ENCODE data around the gene RYR1. TPM values are rescaled to one million over a fixed set of nuclear protein-coding genes. Genes with fewer than 3 reads are reported as not detected.

RYR1 gene
- polyA plus RNA-seq, 1 of the 3 experiments (the other 2 are of a cell fraction): under 0.01 TPM

GRCh38 chr19:38614289-38614688 is 180.8 kb downstream of the RYR1 start:
- Histone ChIP-seq H3F3A (replicated peaks; ENCODE audit: insufficient read depth) (no peaks in the 10 kb centered on the region), H3K9me2 (no peaks in the 10 kb centered on the region), H3K9me3 (no peaks in the 10 kb centered on the region), H3K4me2 (no peak overlapping the region), H4K20me1 (ENCODE audit: insufficient read depth) (no peaks in the 10 kb centered on the region), H3K4me3 (ENCODE audit: low read depth in 2 of 2, low read length in 1 of 2) (no peak overlapping the region), H3K9ac (no peak overlapping the region), H2AFZ (ENCODE audit: low read depth) (no peak overlapping the region), H3K27me3 (ENCODE audit: insufficient read depth) (no peaks in the 10 kb centered on the region), H3K4me1 (ENCODE audit: control insufficient read depth in 1 of 2, insufficient read depth in 2 of 2, low read depth in 1 of 2, low read length in 1 of 2) (peaks cover 0 to 9% of the 10 kb centered on the region in 2 experiments; a peak in 1 of 4 replicates), H3K27ac (ENCODE audit: low read depth in 2 of 2, low read length in 1 of 2) (no peak overlapping the region), H3K36me3 (replicated peaks in 1 of 2; ENCODE audit: control insufficient read depth in 1 of 2, insufficient read depth in 2 of 2, low read length in 1 of 2) (no peaks in the 10 kb centered on the region), H3K79me2 (ENCODE audit: insufficient read depth) (peaks cover 4% of the 10 kb centered on the region)
- ChIA-PET CTCF (interaction anchor here (1.3 kb wide), 1 partner anchor 20 kb away, joined by 4 read pairs; no protein-coding TSS in a partner anchor), POLR2A (no interaction called here)
- 91% methylated on average over 1 of the region's 3 CpGs for WGBS (ENCODE audit: low lambda C conversion rate)
- TF ChIP-seq MAX (IDR thresholded peaks at IDR 0.05; ENCODE audit: low read depth) (no peak), POLR2AphosphoS5 (IDR thresholded peaks at IDR 0.05; ENCODE audit: low read depth, low read length) (no peak), CTCF (IDR thresholded peaks at IDR 0.05) (no peak), GATA2 (CRISPR knock-in tag; IDR thresholded peaks at IDR 0.05) (no peak), IRF3 (IDR thresholded peaks at IDR 0.05; ENCODE audit: low read depth, low read length) (no peak), RFX5 (IDR thresholded peaks at IDR 0.05; ENCODE audit: low read length) (no peak), MEF2A (IDR thresholded peaks at IDR 0.05; ENCODE audit: borderline replicate concordance, low read depth) (no peak), EP300 (IDR thresholded peaks at IDR 0.05; ENCODE audit: borderline replicate concordance in 1 of 2, low read depth in 1 of 2, low read length in 1 of 2) (no peak), USF1 (IDR thresholded peaks at IDR 0.05; ENCODE audit: borderline replicate concordance, low read depth) (no peak), TAF1 (IDR thresholded peaks at IDR 0.05; ENCODE audit: borderline replicate concordance, low read depth, low read length) (no peak), TCF12 (IDR thresholded peaks at IDR 0.05) (no peak), FOXJ3 (CRISPR knock-in tag; IDR thresholded peaks at IDR 0.05) (no peak), FOXM1 (IDR thresholded peaks at IDR 0.05; ENCODE audit: low read depth) (no peak), TEAD4 (IDR thresholded peaks at IDR 0.05; ENCODE audit: borderline replicate concordance, insufficient read depth) (no peak)
- DNase-seq: no peak

Measured in SK-N-SH (cell line).